Keratinocyte (primary cell): Measurements from ENCODE around the gene EPHA1. TPM values are rescaled to one million over a fixed set of nuclear protein-coding genes. Genes with fewer than 3 reads are reported as not detected.
A peak's percentile ranks its signal among the peaks of the same experiment; 100 is the strongest.

Experiments used
- DNase-seq: peaks from one replicate; pipeline ENCODE4 v3.0.0-alpha.2; 2011; ENCODE audit warnings: low read depth, missing footprints, low spot score
- FAIRE-seq: peaks from 2 replicates; lab custom pipeline; 2011; peaks lifted over from hg19 to GRCh38; lab: Jason Lieb, UNC
- H2AFZ ChIP-seq: 2 replicates; pipeline ENCODE4 v1.6.0; 2012; ENCODE audit warnings: low read length, control low read depth, inconsistent platforms; ENCODE audit not compliant: control insufficient read depth
- H3K27ac ChIP-seq: 2 replicates; pipeline ENCODE4 v1.5.1; 2011; ENCODE audit warnings: low read length; ENCODE audit not compliant: control insufficient read depth, insufficient read depth
- H3K27me3 ChIP-seq: 3 replicates; pipeline ENCODE4 v1.6.0; 2011; ENCODE audit warnings: low read length; ENCODE audit not compliant: control insufficient read depth, insufficient read depth; ENCODE audit errors: extremely low read depth
- H3K36me3 ChIP-seq, 2 experiments: 2 replicates in 1 of 2; 3 replicates in 1 of 2; pipeline ENCODE4 v1.5.1; 2011; ENCODE audit warnings: low read length in 2 of 2, mild to moderate bottlenecking in 1 of 2; ENCODE audit not compliant: control insufficient read depth in 2 of 2, insufficient read depth in 2 of 2; ENCODE audit errors: extremely low read depth in 1 of 2
- H3K4me1 ChIP-seq: 3 replicates; pipeline ENCODE4 v1.5.1; 2011; ENCODE audit warnings: low read length; ENCODE audit not compliant: control insufficient read depth, insufficient read depth; ENCODE audit errors: extremely low read depth
- H3K4me2 ChIP-seq: 3 replicates; pipeline ENCODE4 v1.6.0; 2011; ENCODE audit warnings: low read depth, low read length; ENCODE audit not compliant: control insufficient read depth, insufficient read depth; ENCODE audit errors: extremely low read depth
- H3K4me3 ChIP-seq, 3 experiments: fragments of 200-600 bp in 1 of 3; sonication (generic) in 1 of 3; 2 replicates in 2 of 3; 3 replicates in 1 of 3; pipeline ENCODE4 v1.5.1; 2011 to 2016; ENCODE audit warnings: low read length in 3 of 3, mild to moderate bottlenecking in 3 of 3, control low read depth in 2 of 3, inconsistent platforms in 1 of 3, low read depth in 1 of 3, mixed read lengths in 1 of 3, mixed run types in 1 of 3, moderate library complexity in 1 of 3; ENCODE audit not compliant: control insufficient read depth in 2 of 3, insufficient read depth in 2 of 3; ENCODE audit errors: extremely low read depth in 1 of 3
- H3K79me2 ChIP-seq: 2 replicates; pipeline ENCODE4 v1.6.0; 2012; ENCODE audit warnings: low read length; ENCODE audit not compliant: control insufficient read depth, insufficient read depth
- H3K9ac ChIP-seq: 3 replicates; pipeline ENCODE4 v1.6.0; 2011; ENCODE audit warnings: low read length; ENCODE audit not compliant: control insufficient read depth, insufficient read depth; ENCODE audit errors: extremely low read depth
- H3K9me1 ChIP-seq: 3 replicates; pipeline ENCODE4 v1.6.0; 2011; ENCODE audit warnings: low read length; ENCODE audit not compliant: control insufficient read depth, insufficient read depth; ENCODE audit errors: extremely low read depth
- H3K9me3 ChIP-seq: 2 replicates; pipeline ENCODE4 v1.5.1; 2012; ENCODE audit warnings: low read depth, low read length; ENCODE audit not compliant: control insufficient read depth
- H4K20me1 ChIP-seq: 3 replicates; pipeline ENCODE4 v1.6.0; 2011; ENCODE audit warnings: low read length; ENCODE audit not compliant: control insufficient read depth, insufficient read depth; ENCODE audit errors: extremely low read depth
- EZH2 ChIP-seq: IDR thresholded peaks from one replicate; pipeline ENCODE4 v1.6.1; 2012; ENCODE audit warnings: inconsistent platforms, mild to moderate bottlenecking, low read length, moderate library complexity
- dilution Hi-C: fragments of 300-500 bp; cut with MboI; formaldehyde crosslinking; loops from one replicate; pipeline ENCODE4 v1.7.0; 2020; ENCODE audit warnings: low sequenced_read_pairs; ENCODE audit not compliant: extremely low pct_ligation_motif_present
- polyA plus RNA-seq, 5 experiments: library from polyadenylated mRNA; depleted of rRNA in 3 of 5; stranded (reverse) in 3 of 5; stranded (forward) in 1 of 5; unstranded in 1 of 5; fragments of >200 nt; gene quantifications; 1 replicate in 1 of 5; 2 replicates in 3 of 5; 3 replicates in 1 of 5; pipeline versions ENCODE4 v1.2.1 to v1.2.3, GENCODE V29; 2011 to 2012; ENCODE audit warnings: missing spikeins in 2 of 5, low read depth in 1 of 5, low replicate concordance in 1 of 5
- TF ChIP-seq, protein P1 (sequence below), 3 experiments: IDR thresholded peaks in 1 of 3; conservative IDR thresholded peaks in 1 of 3; optimal IDR thresholded peaks in 1 of 3; 2 replicates in 2 of 3; 3 replicates in 1 of 3; pipeline versions ENCODE3 to v1.5.1; 2011; ENCODE audit warnings: low read length in 3 of 3, mild to moderate bottlenecking in 3 of 3, moderate library complexity in 2 of 3, control low read depth in 1 of 3, inconsistent platforms in 1 of 3; ENCODE audit not compliant: insufficient read depth in 2 of 3; ENCODE audit errors: extremely low read depth in 1 of 3

Gene EPHA1
- polyA plus RNA-seq, 1 donor (not counting 4 experiments of a cell fraction or from before 2014, with no cell fraction given): 31.9 TPM

DNA sequence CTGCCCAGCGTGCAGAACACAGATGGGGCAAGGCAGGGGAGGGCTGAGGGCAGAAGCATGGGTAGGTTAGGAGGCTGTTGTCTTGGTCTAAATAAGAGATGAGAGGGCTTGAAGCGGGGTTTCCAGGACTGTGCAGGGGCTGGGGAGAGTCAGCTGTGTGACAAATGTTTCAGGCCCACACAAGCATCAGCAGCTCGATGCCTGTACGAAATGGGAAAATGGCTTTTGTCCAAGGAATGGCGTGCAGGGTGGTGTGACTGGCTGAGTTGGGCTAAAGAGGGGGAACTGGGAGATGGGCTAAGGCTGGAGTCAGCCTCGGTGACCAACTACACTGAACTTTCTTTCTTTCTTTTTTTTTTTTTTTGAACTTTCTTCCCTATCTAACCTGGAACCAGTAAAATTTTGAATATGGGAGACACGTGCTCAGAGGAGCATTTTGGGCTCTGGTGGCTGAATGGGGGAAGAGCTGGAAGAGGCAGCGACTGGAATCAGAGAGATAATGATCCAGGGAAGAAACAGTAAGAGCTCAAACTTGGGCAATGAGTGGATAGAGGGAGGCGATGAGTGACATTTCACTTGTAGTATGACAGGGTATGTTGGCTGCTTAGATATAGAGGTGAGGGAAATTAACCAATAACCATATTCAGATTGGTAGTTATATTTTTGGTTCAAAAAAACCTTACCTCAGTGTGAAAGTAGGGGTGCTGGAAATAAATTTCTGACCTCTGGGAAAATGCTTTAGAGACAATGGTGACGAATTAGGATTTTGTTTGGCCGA is 10.2 kb upstream of the EPHA1 start:
- Histone ChIP-seq H3K27ac (no peak overlapping the region), H3K4me1 (peaks cover 24% of the 10 kb centered on the region), H3K36me3 (no peaks in the 10 kb centered on the region), H3K4me3 (no peak overlapping the region), H3K9me3 (no peaks in the 10 kb centered on the region), H2AFZ (peak overlapping the region; percentile 32), H3K9ac (no peak overlapping the region), H3K27me3 (no peaks in the 10 kb centered on the region), H3K79me2 (no peaks in the 10 kb centered on the region), H3K9me1 (no peaks in the 10 kb centered on the region), H4K20me1 (no peaks in the 10 kb centered on the region), H3K4me2 (no peak overlapping the region)
- no peak for TF ChIP-seq EZH2
- TF ChIP-seq, protein P1, sequence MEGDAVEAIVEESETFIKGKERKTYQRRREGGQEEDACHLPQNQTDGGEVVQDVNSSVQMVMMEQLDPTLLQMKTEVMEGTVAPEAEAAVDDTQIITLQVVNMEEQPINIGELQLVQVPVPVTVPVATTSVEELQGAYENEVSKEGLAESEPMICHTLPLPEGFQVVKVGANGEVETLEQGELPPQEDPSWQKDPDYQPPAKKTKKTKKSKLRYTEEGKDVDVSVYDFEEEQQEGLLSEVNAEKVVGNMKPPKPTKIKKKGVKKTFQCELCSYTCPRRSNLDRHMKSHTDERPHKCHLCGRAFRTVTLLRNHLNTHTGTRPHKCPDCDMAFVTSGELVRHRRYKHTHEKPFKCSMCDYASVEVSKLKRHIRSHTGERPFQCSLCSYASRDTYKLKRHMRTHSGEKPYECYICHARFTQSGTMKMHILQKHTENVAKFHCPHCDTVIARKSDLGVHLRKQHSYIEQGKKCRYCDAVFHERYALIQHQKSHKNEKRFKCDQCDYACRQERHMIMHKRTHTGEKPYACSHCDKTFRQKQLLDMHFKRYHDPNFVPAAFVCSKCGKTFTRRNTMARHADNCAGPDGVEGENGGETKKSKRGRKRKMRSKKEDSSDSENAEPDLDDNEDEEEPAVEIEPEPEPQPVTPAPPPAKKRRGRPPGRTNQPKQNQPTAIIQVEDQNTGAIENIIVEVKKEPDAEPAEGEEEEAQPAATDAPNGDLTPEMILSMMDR (optimal IDR thresholded peaks at IDR 0.05 in 1 of 3, IDR thresholded peaks at IDR 0.05 in 1 of 3, conservative IDR thresholded peaks at IDR 0.05 in 1 of 3; ENCODE audit: extremely low read depth in 1 of 3, insufficient read depth in 2 of 3, low read length in 3 of 3): no peak
- DNase-seq (no peak), FAIRE-seq (no peak)
- dilution Hi-C loops: no loop called here

DNA sequence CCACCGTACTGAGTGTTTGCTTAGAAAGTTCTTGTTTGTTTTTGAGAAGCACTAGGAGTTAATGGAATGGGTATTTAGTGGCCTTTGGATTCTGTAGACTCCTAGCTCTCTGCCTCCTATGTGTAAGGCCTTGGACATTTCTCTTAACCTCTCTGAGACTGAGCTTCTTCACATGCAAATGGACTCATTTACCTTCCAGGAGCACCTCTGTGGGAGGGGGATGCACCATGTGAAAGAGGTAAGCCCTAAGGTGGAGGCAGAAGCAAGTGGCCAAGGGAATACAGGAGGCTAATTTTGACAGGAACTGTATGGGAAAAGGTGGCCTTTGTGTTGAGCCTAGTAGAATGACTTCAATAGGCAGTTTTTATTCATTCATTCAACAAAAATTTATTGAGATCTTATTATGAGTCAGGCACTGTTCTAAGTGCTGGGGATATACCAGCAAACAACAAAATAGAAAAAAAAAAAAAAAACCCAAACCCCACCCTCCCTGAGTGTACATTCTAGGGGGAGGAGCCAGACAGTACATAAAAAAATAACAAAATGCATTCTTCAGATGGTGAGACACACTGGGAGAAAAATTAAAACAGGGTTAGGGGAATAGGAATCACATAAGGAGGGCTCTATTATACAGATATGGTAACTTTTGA is 9.2 kb upstream of the EPHA1 start:
- Histone ChIP-seq H3K79me2 (no peaks in the 10 kb centered on the region), H3K9me3 (no peaks in the 10 kb centered on the region), H3K9ac (no peak overlapping the region), H3K27ac (peak overlapping the region; percentile 49), H3K4me3 (no peak overlapping the region), H3K4me2 (no peak overlapping the region), H3K27me3 (no peaks in the 10 kb centered on the region), H4K20me1 (no peaks in the 10 kb centered on the region), H2AFZ (peak overlapping the region; percentile 23), H3K9me1 (no peaks in the 10 kb centered on the region), H3K36me3 (no peaks in the 10 kb centered on the region), H3K4me1 (peaks cover 28% of the 10 kb centered on the region)
- DNase-seq: peak; percentile 32
- FAIRE-seq: no peak
- TF ChIP-seq EZH2: no peak
- TF ChIP-seq, protein P1 (optimal IDR thresholded peaks at IDR 0.05 in 1 of 3, IDR thresholded peaks at IDR 0.05 in 1 of 3, conservative IDR thresholded peaks at IDR 0.05 in 1 of 3; ENCODE audit: extremely low read depth in 1 of 3, insufficient read depth in 2 of 3, low read length in 3 of 3): no peak
- dilution Hi-C loops: no loop called here
